ENCODE results near the gene MAP3K4.
"Not testable (repeated sequence)": the region's sequence is repeated elsewhere in the genome, so short reads cannot be mapped to it uniquely, and the experiment has no call there.

DNA sequence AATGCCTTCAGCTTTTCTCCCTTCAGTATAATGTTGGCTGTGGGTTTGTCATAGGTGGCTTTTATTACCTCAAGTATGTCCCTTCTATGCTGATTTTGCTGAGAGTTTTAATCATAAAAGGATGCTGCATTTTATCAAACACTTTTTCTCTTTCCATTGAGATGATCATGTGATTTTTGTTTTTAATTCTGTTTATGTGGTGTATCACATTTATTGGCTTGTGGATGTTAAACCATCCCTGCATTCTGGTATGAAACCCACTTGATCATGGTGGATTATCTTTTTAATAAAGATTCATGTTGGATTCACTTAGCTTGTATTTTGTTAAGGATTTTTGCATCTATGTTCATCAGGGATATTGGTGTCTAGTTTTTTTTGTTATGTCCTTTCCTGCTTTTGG lies 131.8 kb downstream of the MAP3K4 start:
- TF ChIP-seq, protein P1, sequence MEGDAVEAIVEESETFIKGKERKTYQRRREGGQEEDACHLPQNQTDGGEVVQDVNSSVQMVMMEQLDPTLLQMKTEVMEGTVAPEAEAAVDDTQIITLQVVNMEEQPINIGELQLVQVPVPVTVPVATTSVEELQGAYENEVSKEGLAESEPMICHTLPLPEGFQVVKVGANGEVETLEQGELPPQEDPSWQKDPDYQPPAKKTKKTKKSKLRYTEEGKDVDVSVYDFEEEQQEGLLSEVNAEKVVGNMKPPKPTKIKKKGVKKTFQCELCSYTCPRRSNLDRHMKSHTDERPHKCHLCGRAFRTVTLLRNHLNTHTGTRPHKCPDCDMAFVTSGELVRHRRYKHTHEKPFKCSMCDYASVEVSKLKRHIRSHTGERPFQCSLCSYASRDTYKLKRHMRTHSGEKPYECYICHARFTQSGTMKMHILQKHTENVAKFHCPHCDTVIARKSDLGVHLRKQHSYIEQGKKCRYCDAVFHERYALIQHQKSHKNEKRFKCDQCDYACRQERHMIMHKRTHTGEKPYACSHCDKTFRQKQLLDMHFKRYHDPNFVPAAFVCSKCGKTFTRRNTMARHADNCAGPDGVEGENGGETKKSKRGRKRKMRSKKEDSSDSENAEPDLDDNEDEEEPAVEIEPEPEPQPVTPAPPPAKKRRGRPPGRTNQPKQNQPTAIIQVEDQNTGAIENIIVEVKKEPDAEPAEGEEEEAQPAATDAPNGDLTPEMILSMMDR (IDR thresholded peaks at IDR 0.05; ENCODE audit: poor library complexity, severe bottlenecking): not testable (repeated sequence)
- not testable (repeated sequence) for TF ChIP-seq EZH2 (IDR thresholded peaks at IDR 0.05; ENCODE audit: borderline replicate concordance, insufficient read depth, low read length, poor library complexity, severe bottlenecking); TAF1 (IDR thresholded peaks at IDR 0.05; ENCODE audit: low read depth); POLR2AphosphoS5 (IDR thresholded peaks at IDR 0.05); RAD21 (conservative IDR thresholded peaks at IDR 0.05); MXI1 (conservative IDR thresholded peaks at IDR 0.05; ENCODE audit: poor library complexity, severe bottlenecking); EP300 (conservative IDR thresholded peaks at IDR 0.05; ENCODE audit: poor library complexity, severe bottlenecking)
- TF ChIP-seq, protein P2, sequence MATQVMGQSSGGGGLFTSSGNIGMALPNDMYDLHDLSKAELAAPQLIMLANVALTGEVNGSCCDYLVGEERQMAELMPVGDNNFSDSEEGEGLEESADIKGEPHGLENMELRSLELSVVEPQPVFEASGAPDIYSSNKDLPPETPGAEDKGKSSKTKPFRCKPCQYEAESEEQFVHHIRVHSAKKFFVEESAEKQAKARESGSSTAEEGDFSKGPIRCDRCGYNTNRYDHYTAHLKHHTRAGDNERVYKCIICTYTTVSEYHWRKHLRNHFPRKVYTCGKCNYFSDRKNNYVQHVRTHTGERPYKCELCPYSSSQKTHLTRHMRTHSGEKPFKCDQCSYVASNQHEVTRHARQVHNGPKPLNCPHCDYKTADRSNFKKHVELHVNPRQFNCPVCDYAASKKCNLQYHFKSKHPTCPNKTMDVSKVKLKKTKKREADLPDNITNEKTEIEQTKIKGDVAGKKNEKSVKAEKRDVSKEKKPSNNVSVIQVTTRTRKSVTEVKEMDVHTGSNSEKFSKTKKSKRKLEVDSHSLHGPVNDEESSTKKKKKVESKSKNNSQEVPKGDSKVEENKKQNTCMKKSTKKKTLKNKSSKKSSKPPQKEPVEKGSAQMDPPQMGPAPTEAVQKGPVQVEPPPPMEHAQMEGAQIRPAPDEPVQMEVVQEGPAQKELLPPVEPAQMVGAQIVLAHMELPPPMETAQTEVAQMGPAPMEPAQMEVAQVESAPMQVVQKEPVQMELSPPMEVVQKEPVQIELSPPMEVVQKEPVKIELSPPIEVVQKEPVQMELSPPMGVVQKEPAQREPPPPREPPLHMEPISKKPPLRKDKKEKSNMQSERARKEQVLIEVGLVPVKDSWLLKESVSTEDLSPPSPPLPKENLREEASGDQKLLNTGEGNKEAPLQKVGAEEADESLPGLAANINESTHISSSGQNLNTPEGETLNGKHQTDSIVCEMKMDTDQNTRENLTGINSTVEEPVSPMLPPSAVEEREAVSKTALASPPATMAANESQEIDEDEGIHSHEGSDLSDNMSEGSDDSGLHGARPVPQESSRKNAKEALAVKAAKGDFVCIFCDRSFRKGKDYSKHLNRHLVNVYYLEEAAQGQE (IDR thresholded peaks at IDR 0.05; ENCODE audit: borderline replicate concordance): not testable (repeated sequence)
